Measurements from ENCODE around the gene PYROXD2. TPM values are rescaled to one million over a fixed set of nuclear protein-coding genes. Genes with fewer than 3 reads are reported as not detected.
A peak's percentile ranks its signal among the peaks of the same experiment; 100 is the strongest.

The PYROXD2 gene
- polyA plus RNA-seq, 6 donors from 2014 or later, result 0.35 to 4.2 (median 1.6) TPM; not detected in 1

GRCh38 chr10:98417481-98417959 is 2.5 kb upstream of the PYROXD2 start:
- ATAC-seq (ENCODE audit: low read depth in 2 of 2), result no peak
- no peaks in the 10 kb centered on the region for H3K27me3 Mint-ChIP-seq
- no peak overlapping the region for H3K4me3 Mint-ChIP-seq
- no peaks in the 10 kb centered on the region for H3K9me3 Mint-ChIP-seq
- H3K4me1 Mint-ChIP-seq, result peaks cover 9 to 20% (median 18%) of the 10 kb centered on the region in 3 donors
- peaks cover 4 to 16% of the 10 kb centered on the region in 2 donors for H3K36me3 Mint-ChIP-seq
- no peak for DNase-seq
- H3K27ac Mint-ChIP-seq, result peak overlapping the region in 1 of 6 donors; percentile 60

GRCh38 chr10:98416606-98417388 is 1.8 kb upstream of the PYROXD2 start:
- no peak for ATAC-seq (ENCODE audit: low read depth in 2 of 2)
- Mint-ChIP-seq H3K36me3 (peaks cover 4 to 16% of the 10 kb centered on the region in 2 donors), H3K27me3 (no peaks in the 10 kb centered on the region), H3K4me3 (peak overlapping the region in 1 of 8 donors; percentile 29), H3K27ac (peak overlapping the region; percentile 24 to 88 (median 55)), H3K4me1 (peaks cover 9 to 20% (median 20%) of the 10 kb centered on the region in 3 donors), H3K9me3 (no peaks in the 10 kb centered on the region)
- DNase-seq, result no peak

- Mint-ChIP-seq H3K27ac (peak overlapping the region in 4 of 6 donors; percentile 41 to 86 (median 74)), H3K4me3 (peak overlapping the region in 3 of 8 donors; percentile 77 to 79 (median 78)), H3K36me3 (peaks cover 4 to 16% of the 10 kb centered on the region in 2 donors)
Measured at GRCh38 chr10:98415731-98416119, 743 bp upstream of the PYROXD2 start.

GRCh38 chr10:98414578-98414931 is 427 bp downstream of the PYROXD2 start:
- Mint-ChIP-seq H3K9me3 (no peaks in the 10 kb centered on the region), H3K36me3 (peaks cover under 1 to 11% of the 10 kb centered on the region in 2 donors)
- ATAC-seq (ENCODE audit: low read depth in 2 of 2), result no peak

More at GRCh38 chr10:98415731-98416119, 743 bp upstream of the PYROXD2 start:
- peaks cover 9 to 29% (median 20%) of the 10 kb centered on the region in 3 donors for H3K4me1 Mint-ChIP-seq
- H3K27me3 Mint-ChIP-seq, result no peaks in the 10 kb centered on the region
- no peak for DNase-seq
- ATAC-seq (ENCODE audit: low read depth in 2 of 2), result no peak
- H3K9me3 Mint-ChIP-seq, result no peaks in the 10 kb centered on the region

GRCh38 chr10:98411768-98412167 is 3.2 kb downstream of the PYROXD2 start:
- ATAC-seq (ENCODE audit: low read depth in 2 of 2), result no peak
- Mint-ChIP-seq H3K4me1 (peaks cover 13 to 29% (median 23%) of the 10 kb centered on the region in 3 donors), H3K4me3 (no peak overlapping the region), H3K27ac (peak overlapping the region in 1 of 6 donors; percentile 52), H3K36me3 (no peaks in the 10 kb centered on the region), H3K27me3 (no peaks in the 10 kb centered on the region), H3K9me3 (no peaks in the 10 kb centered on the region)
- no peak for DNase-seq

More at GRCh38 chr10:98414578-98414931, 427 bp downstream of the PYROXD2 start:
- no peak for DNase-seq
- peaks cover 9 to 29% (median 20%) of the 10 kb centered on the region in 3 donors for H3K4me1 Mint-ChIP-seq
- H3K4me3 Mint-ChIP-seq, result peak overlapping the region; percentile 31 to 90 (median 86)
- no peaks in the 10 kb centered on the region for H3K27me3 Mint-ChIP-seq
- H3K27ac Mint-ChIP-seq, result peak overlapping the region in 5 of 6 donors; percentile 65 to 88 (median 82)

GRCh38 chr10:98411166-98411565 is 3.8 kb downstream of the PYROXD2 start:
- H3K27ac Mint-ChIP-seq, result peak overlapping the region in 1 of 6 donors; percentile 24
- H3K9me3 Mint-ChIP-seq, result no peaks in the 10 kb centered on the region
- no peak for DNase-seq
- H3K36me3 Mint-ChIP-seq, result no peaks in the 10 kb centered on the region
- H3K27me3 Mint-ChIP-seq, result no peaks in the 10 kb centered on the region
- peaks cover 13 to 29% (median 18%) of the 10 kb centered on the region in 3 donors for H3K4me1 Mint-ChIP-seq
- ATAC-seq (ENCODE audit: low read depth in 2 of 2), result no peak
- no peak overlapping the region for H3K4me3 Mint-ChIP-seq

- peak overlapping the region in 1 of 6 donors; percentile 24 for H3K27ac Mint-ChIP-seq
- DNase-seq (no peak), ATAC-seq (ENCODE audit: low read depth in 2 of 2) (no peak)
- no peaks in the 10 kb centered on the region for H3K27me3 Mint-ChIP-seq
- no peak overlapping the region for H3K4me3 Mint-ChIP-seq
- H3K4me1 Mint-ChIP-seq, result peaks cover 13 to 29% (median 18%) of the 10 kb centered on the region in 3 donors
- no peaks in the 10 kb centered on the region for H3K36me3 Mint-ChIP-seq
- H3K9me3 Mint-ChIP-seq, result no peaks in the 10 kb centered on the region
Measured at GRCh38 chr10:98410759-98411158, 4.2 kb downstream of the PYROXD2 start.

- peaks cover 13 to 24% (median 18%) of the 10 kb centered on the region in 3 donors for H3K4me1 Mint-ChIP-seq
- no peaks in the 10 kb centered on the region for H3K36me3 Mint-ChIP-seq
- H3K27ac Mint-ChIP-seq, result no peak overlapping the region
- H3K9me3 Mint-ChIP-seq, result no peaks in the 10 kb centered on the region
- DNase-seq, result no peak
- no peak overlapping the region for H3K4me3 Mint-ChIP-seq
- H3K27me3 Mint-ChIP-seq, result no peaks in the 10 kb centered on the region
- no peak for ATAC-seq (ENCODE audit: low read depth in 2 of 2)
Measured at GRCh38 chr10:98410135-98410743, 4.7 kb downstream of the PYROXD2 start.

GRCh38 chr10:98408799-98409198 is 6.2 kb downstream of the PYROXD2 start:
- no peaks in the 10 kb centered on the region for H3K9me3 Mint-ChIP-seq
- peaks cover 4 to 10% (median 4%) of the 10 kb centered on the region in 3 donors for H3K4me1 Mint-ChIP-seq
- H3K36me3 Mint-ChIP-seq, result peaks cover 0 to under 1% of the 10 kb centered on the region in 2 donors
- H3K27ac Mint-ChIP-seq, result peak overlapping the region in 1 of 6 donors; percentile 84
- ATAC-seq (ENCODE audit: low read depth in 2 of 2) (no peak), DNase-seq (no peak)
- no peaks in the 10 kb centered on the region for H3K27me3 Mint-ChIP-seq
- H3K4me3 Mint-ChIP-seq, result no peak overlapping the region

GRCh38 chr10:98407744-98408241 is 7.2 kb downstream of the PYROXD2 start:
- DNase-seq, result no peak
- no peak overlapping the region for H3K4me3 Mint-ChIP-seq

GRCh38 chr10:98407017-98407743 is 7.8 kb downstream of the PYROXD2 start:
- H3K4me3 Mint-ChIP-seq, result no peak overlapping the region
- ATAC-seq (ENCODE audit: low read depth in 2 of 2) (no peak), DNase-seq (no peak)

More at GRCh38 chr10:98407744-98408241, 7.2 kb downstream of the PYROXD2 start:
- Mint-ChIP-seq H3K27ac (no peak overlapping the region), H3K27me3 (no peaks in the 10 kb centered on the region), H3K36me3 (peaks cover 0 to 10% of the 10 kb centered on the region in 2 donors), H3K4me1 (peaks cover 4 to 10% (median 4%) of the 10 kb centered on the region in 3 donors), H3K9me3 (no peaks in the 10 kb centered on the region)
- no peak for ATAC-seq (ENCODE audit: low read depth in 2 of 2)

GRCh38 chr10:98405422-98405821 is 9.6 kb downstream of the PYROXD2 start:
- peaks cover 0 to 15% of the 10 kb centered on the region in 2 donors for H3K36me3 Mint-ChIP-seq
- ATAC-seq (ENCODE audit: low read depth in 2 of 2) (no peak), DNase-seq (no peak)
- H3K27ac Mint-ChIP-seq, result no peak overlapping the region
- H3K4me3 Mint-ChIP-seq, result no peak overlapping the region
- H3K27me3 Mint-ChIP-seq, result no peaks in the 10 kb centered on the region
- H3K4me1 Mint-ChIP-seq, result peaks cover 0 to 4% (median 4%) of the 10 kb centered on the region in 3 donors
- H3K9me3 Mint-ChIP-seq, result no peaks in the 10 kb centered on the region

More at GRCh38 chr10:98407017-98407743, 7.8 kb downstream of the PYROXD2 start:
- H3K9me3 Mint-ChIP-seq, result no peaks in the 10 kb centered on the region
- peaks cover 4 to 10% (median 4%) of the 10 kb centered on the region in 3 donors for H3K4me1 Mint-ChIP-seq
- peaks cover 0 to 15% of the 10 kb centered on the region in 2 donors for H3K36me3 Mint-ChIP-seq
- no peak overlapping the region for H3K27ac Mint-ChIP-seq
- H3K27me3 Mint-ChIP-seq, result no peaks in the 10 kb centered on the region

All from naive B cell (primary cell).